ENCODE results near the gene PLPPR4. TPM values are rescaled to one million over a fixed set of nuclear protein-coding genes. Genes with fewer than 3 reads are reported as not detected.

Gene PLPPR4
- total RNA-seq, 4 donors from 2014 or later: 0.84 to 8.8 (median 2.0) TPM

GRCh38 chr1:99228153-99228552 lies 36.1 kb upstream of the PLPPR4 start:
- TF ChIP-seq CTCF (IDR thresholded peaks at IDR 0.05): no peak
- DNase-seq (ENCODE audit: low spot score) (no peak), ATAC-seq (ENCODE audit: low FRiP score) (no peak)

GRCh38 chr1:99229122-99229521 lies 35.2 kb upstream of the PLPPR4 start:
- ATAC-seq (ENCODE audit: low FRiP score): no peak
- DNase-seq (ENCODE audit: low spot score): no peak
- TF ChIP-seq CTCF (IDR thresholded peaks at IDR 0.05): no peak

DNA sequence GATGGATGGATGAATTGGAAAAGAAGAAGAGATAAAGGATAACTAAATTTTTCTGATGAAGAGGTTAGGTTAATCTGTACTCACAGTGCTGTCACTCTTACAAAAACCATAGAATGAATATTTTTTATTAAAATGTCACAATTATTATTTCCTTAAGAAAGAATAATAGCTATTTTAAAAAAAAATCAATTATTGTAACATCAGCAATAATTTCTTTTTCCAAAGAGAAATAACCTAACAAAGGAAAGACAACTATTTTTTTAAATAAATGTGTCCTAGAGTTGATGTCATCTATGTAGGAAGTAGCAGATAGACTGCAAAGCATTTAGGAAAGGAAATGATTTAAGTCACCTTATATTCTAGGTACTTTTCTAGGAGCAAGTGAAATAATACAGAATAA lies 33.6 kb upstream of the PLPPR4 start:
- ATAC-seq (ENCODE audit: low FRiP score) (no peak), DNase-seq (ENCODE audit: low spot score) (no peak)
- TF ChIP-seq CTCF (IDR thresholded peaks at IDR 0.05): no peak

- no peak for TF ChIP-seq CTCF (IDR thresholded peaks at IDR 0.05)
- ATAC-seq (ENCODE audit: low FRiP score): no peak
- no peak for DNase-seq (ENCODE audit: low spot score)
These were observed 32.1 kb upstream of the PLPPR4 start for GRCh38 chr1:99232172-99232571.

DNA sequence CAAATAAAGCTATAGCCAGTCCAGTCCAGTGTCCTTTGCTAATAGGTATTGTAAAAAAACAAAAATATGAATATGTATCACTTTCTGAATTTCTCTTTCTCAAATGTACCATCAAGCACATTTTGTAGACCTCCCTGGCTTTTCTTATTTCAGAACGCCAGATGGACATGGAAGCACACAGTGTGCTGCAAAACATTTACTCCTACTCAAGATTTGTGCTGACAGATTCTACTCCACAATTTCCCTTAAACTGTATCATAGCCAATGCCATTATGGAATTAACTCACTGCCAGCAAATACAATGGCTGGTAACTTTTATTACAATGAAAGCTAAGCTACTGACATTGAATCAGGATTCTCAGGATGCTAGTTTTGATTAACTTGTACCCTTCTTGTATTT lies 30.8 kb upstream of the PLPPR4 start:
- TF ChIP-seq CTCF (IDR thresholded peaks at IDR 0.05): no peak
- ATAC-seq (ENCODE audit: low FRiP score): no peak
- DNase-seq (ENCODE audit: low spot score): no peak

DNA sequence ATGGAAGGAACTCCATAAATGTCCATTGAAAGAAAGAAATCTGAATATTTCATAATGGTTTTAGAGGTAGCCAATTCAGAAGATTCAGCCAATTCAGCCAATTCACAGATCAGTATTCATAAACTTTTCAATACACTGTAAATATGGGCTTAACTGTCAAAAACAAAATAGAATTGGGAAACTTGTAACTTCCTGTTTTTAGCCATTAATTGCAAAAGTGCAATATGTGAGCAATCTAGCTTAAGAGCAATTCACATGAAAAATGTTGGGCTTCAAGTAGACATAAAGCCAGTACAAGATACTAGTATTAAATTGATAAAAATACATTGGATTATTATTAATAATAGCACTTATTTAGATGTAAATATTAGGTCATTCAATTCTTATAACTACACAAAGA lies 27.5 kb upstream of the PLPPR4 start:
- ATAC-seq (ENCODE audit: low FRiP score): no peak
- DNase-seq (ENCODE audit: low spot score): no peak
- no peak for TF ChIP-seq CTCF (IDR thresholded peaks at IDR 0.05)

GRCh38 chr1:99239690-99240089 lies 24.6 kb upstream of the PLPPR4 start:
- DNase-seq (ENCODE audit: low spot score) (no peak), ATAC-seq (ENCODE audit: low FRiP score) (no peak)
- no peak for TF ChIP-seq CTCF (IDR thresholded peaks at IDR 0.05)
